ENCODE data around the gene TULP3.

GRCh38 chr12:2890001-2890387, 697 bp upstream of the TULP3 start:
- TF ChIP-seq CTCF (IDR thresholded peaks at IDR 0.05) (no peak), POLR2A (IDR thresholded peaks at IDR 0.05) (no peak)
